Stimulated activated CD4-positive, alpha-beta T cell treated with anti-CD3 and anti-CD28 coated beads, TNF-alpha, amount 100 ng/mL, for 24 hours (primary cell): ENCODE results near the gene ALG11.
A peak's percentile ranks its signal among the peaks of the same experiment; 100 is the strongest.
"Not testable (repeated sequence)": the region's sequence is repeated elsewhere in the genome, so short reads cannot be mapped to it uniquely, and the experiment has no call there.

Source experiments
- DNase-seq, 3 experiments: peaks; one replicate each; pipeline ENCODE4 v3.0.0-alpha.2; 2020; ENCODE audit warnings: low read depth in 3 of 3

ALG11 gene

DNA sequence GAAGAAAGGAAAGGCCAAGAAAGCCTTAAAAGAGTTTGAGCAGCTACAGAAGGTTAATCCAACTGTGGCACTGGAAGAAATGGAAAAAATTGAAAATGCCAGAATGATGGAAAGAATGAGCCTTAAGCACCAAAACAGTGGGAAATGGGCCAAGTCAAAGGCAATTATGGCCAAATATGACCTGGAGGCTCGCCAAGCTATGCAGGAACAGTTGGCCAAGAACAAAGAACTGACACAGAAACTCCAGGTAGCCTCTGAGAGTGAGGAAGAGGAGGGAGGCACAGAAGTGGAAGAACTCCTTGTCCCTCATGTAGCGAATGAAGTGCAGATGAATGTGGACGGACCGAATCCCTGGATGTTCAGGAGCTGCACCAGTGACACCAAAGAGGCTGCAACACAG lies 17.4 kb downstream of the ALG11 start:
- DNase-seq: no peak

DNA sequence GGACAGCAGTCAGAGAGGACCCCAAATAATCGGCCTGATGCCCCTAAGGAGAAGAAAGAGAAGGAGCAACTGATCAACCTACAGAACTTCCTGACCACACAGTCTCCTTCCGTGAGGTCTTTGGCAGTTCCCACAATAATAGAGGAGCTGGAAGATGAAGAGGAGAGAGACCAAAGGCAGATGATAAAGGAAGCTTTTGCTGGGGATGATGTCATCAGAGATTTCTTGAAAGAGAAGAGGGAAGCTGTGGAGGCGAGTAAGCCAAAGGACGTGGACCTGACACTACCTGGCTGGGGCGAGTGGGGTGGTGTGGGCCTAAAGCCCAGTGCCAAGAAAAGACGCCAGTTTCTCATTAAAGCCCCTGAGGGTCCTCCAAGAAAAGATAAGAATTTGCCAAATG lies 18.2 kb downstream of the ALG11 start:
- DNase-seq: not testable (repeated sequence)

DNA sequence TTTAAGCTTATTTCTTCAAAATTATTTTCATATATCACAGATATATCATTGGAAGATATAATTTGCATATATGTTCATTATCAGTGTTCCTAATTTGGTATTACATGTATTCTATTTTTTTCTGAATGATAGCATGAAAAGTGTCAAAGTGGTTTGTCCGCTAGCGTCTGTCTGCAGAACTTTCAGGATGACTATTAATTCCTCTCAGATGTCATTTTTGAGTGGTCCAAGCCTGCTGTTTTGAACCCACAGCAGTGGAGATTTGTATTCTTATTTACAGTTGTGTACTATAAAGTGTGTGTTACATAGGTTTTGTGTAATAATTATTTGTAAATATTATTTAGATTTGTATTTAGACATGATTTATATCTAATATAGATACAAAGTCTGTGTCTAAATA lies 20.8 kb downstream of the ALG11 start:
- DNase-seq: no peak

DNA sequence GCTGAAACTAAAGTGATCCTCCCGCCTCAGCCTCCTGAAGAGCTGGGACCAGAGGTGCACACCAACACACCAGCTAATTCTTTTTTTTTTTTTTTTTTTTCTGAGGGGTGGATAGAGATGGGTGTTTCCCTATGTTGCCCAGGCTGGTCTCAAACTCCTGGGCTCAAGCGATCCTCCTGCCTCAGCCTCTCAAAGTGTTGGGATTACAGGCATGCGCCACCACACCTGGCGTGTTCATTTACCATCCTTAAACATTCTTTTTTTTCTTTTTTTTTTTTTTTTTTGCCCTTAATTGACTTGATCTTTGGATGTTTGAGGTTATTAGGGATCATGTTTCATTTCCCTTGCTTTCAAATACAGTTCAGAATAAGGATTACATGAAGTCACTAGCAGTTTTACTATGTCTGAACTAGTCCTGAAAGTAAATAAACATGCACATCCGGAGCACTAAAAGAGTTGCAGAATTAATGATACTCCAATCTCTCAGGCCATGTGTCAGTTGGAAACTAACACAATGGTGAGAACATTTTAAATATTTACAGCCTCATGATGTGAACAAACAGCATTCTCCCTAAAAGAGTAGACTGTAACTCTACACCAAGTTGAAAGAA lies 22.5 kb downstream of the ALG11 start:
- DNase-seq: no peak

DNA sequence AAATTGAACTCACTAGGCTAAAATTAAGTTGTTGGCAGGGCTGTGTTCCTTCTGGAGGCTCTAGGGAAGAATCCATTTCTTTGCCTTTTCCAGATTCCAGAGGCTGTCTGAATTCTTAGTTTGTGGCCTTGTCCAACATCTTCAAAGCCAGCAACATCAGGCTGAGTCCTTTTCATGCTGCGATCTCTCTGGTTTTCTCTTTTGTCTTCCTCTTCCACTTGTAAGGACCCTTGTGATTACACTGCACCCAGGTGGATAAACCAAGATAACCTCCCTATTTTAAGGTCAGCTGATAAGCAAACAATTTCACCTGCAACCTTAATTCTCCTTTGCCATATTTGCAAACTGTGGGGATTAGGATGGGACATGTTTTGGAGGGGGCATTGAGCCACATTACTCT lies 23.8 kb downstream of the ALG11 start:
- DNase-seq: no peak

DNA sequence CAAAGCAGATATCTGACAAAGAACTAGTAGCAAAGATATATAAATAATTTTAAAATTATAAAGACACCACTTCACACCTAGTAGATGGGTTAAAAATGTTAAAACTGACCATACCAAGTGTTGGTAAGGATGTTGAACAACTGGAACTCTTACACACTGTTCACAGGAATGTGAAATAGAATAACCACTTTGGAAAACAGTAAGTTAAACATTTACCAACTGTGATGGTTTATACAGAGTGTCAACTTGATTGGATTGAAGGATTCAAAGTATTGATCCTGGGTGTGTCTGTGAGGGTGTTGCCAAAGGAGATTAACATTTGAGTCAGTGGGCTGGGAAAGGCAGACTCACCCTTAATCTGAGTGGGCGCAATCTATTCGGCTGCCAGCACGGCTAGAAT lies 31.5 kb downstream of the ALG11 start:
- DNase-seq: no peak

DNA sequence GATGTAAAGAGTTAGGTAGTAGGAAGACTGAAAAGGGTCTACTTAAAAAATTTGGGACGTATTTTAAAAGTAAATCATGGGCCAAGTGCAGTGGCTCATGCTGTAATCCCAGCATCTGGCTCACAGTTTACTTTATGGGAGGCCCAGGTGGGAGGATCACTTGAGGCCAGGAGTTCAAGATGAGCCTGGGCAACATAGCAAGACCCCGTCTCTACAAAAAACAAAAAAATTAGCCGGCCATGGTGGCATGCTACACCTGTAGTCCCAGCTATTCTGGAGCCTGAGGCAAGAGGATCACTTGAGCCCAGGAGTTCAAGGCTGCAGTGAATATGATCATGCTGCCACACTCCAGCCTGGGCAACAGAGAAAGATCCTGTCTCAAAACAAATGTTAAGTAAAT lies 35.3 kb downstream of the ALG11 start:
- DNase-seq: no peak

DNA sequence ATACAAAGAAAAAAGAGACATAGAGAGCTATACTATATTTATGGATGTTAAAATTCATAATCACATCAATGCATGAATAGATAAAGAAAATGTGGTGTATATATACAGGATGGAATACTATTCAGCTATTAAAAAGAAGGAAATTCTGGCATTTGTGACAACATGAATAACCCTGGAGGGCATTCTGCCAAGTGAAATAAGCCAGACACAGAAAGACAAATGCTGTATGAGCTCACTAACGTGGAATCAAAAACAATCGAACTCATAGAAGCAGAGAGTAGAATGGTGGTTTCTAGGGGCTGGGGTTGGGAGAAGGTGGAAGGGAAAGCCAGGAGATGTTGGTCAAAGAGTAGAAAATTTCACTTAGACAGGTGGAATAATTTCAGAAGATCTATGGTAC lies 36.3 kb downstream of the ALG11 start:
- DNase-seq: no peak

DNA sequence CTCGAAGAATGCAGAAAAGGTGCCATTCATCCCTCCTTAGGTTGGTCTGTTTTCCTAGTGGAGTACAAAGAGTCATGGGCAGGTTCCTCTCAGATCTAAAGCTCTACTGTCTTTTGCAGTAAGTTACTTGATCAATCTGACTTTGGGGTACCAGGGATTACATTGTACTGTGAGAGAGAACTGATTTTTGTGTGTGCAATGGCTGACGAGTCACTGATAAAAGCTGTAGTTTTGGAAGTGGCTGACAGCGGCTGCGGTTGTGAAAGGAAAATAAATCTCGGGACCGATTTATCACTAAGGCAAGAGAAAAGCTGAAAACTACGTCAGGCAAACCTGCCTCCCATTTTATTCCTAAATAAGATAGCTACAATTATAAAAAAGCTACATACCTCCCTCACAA lies 39.2 kb downstream of the ALG11 start:
- no peak for DNase-seq

DNA sequence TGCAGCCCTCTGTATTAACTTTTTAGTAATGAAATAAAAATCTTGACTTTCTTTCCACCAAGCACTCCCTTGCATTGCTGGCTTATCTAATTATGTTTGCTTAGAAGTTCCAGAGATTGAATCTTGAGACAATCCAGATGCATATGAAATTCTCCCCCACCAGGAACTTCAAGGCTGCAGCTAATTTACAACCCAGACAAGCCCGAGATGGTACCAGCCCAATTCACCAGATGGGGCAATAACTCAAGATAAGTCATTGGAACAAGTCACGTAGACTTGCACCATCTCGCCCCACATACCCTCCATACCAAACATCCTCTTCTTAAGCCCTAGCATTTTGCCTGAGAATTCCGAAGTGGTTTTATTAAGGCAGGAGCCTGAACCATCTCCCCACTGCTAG lies 41.3 kb downstream of the ALG11 start:
- no peak for DNase-seq

DNA sequence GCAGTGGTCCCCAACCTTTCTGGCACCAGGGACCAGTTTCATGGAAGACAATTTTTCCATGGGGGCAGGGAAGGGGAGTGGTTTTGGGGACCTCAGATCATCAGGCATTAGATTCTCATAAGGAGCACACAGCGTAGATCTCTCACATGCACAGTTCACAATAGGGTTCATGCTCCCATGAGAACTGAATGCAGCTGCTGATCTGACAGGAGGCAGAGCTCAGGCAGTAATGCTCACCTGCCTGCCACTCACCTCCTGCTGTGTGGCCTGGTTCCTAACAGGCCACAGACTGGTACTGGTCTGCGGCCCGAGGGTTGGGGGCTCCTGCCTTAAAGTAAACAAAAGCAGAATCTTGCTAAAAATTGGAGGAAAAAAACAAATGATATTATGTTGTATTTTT lies 48.9 kb downstream of the ALG11 start:
- not testable (repeated sequence) for DNase-seq

DNA sequence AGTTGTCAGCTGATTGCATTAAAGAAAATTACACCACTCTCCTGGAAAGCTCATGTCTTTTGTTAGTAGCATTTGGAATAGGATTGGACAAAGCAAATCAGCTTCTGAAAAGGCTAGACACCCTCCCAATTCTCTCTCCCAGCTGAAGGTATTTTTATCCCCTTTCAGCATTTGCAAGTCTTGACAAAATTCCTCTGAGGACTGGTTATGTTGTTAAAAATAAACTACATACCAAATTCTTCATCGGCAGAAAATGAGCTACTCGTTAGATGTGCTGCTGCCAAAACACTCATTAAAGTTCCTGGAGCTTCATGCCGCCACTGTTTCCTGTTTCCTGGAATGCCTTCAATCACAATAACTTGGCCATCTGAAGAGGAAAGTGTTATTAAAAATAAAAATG lies 49.4 kb downstream of the ALG11 start:
- DNase-seq: no peak

DNA sequence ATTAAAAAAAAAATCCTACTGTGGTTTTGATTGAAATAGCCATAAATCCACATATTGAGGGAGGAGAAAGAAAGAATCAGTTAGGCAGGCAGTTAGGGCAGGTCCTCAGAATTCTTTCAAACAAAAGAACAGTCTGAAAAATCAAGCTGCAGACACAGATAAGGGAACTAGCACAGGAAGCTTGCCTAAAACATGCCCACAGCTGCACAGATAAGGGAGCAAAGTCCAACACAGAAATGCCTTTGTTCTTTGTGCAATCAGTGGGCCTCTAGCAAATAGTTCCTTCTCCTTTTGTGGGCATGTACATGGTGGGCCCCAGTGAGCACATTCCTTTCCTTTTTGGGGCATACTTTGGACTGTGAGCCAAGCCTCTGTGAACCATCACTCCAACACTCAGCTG lies 55.0 kb downstream of the ALG11 start:
- no peak for DNase-seq

DNA sequence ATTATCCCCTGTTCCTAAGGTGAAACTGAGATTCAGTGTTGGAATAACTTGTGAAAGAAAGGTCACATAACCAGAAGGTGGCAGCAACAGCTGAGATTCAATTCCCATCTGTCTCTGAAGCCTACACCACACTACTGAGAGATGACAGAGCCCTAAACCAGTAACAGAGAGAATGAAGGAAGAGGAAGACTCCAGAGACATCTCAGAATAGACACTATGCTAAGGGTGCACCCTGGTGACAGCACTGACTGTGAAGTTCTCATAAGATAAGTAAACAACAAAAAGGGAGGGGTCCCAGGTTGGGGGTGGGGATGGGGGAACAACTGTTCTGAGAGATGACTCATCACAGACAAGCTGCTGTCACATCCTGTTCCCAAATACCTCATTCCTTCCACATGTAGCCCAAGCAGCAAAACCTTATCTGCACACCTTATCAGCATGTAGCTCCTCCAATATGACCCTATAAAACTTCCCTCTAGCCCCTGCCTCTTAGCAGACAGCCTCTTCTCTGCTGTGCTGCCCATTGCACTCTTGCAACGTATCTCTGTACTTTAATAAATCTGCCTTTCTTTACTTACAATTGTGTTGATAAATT lies 58.8 kb downstream of the ALG11 start:
- DNase-seq: peak in 1 of 3 experiments; percentile 12
